Stimulated activated naive CD8-positive, alpha-beta T cell treated with anti-CD3 and anti-CD28 coated beads, Interleukin-15, Interleukin-2, amounts not matched to agents 100 ng/mL and 50 ng/mL, for 24 hours (primary cell): Measurements from ENCODE around the gene MAP3K19.
"Not testable (repeated sequence)": the region's sequence is repeated elsewhere in the genome, so short reads cannot be mapped to it uniquely, and the experiment has no call there.

ENCODE experiments used
- H3K27ac Mint-ChIP-seq: one replicate; pipeline ENCODE4 v1.8.0; 2021; ENCODE audit warnings: mild to moderate bottlenecking, mixed read lengths
- H3K27me3 Mint-ChIP-seq: one replicate; pipeline ENCODE4 v1.8.0; 2021; ENCODE audit warnings: mixed read lengths
- H3K36me3 Mint-ChIP-seq: one replicate; pipeline ENCODE4 v1.8.0; 2021; ENCODE audit warnings: low read depth, mixed read lengths
- H3K4me1 Mint-ChIP-seq: one replicate; pipeline ENCODE4 v1.8.0; 2021; ENCODE audit warnings: low read depth, mixed read lengths
- H3K4me3 Mint-ChIP-seq: one replicate; pipeline ENCODE4 v1.8.0; 2021; ENCODE audit warnings: mild to moderate bottlenecking, mixed read lengths
- H3K9me3 Mint-ChIP-seq: one replicate; pipeline ENCODE4 v1.8.0; 2021; ENCODE audit warnings: mixed read lengths

MAP3K19 gene

DNA sequence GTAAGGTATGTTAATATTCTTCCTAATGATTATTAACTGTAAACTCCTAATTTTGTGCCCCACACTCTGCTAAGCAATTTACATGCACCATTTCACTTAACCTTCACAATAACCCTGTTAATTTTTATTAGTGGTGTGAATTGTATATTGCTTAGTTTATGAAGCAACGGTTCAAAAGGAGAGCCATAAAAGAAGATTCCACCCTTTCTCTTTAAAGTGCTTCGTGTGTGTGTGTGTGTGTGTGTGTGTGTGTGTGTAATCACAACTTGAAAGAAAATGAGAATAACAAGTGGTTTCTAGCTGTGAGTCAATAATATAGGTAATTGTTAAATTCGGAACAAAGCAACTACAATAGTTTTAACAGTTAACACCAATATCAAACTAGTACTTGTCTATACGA is 68.0 kb downstream of the MAP3K19 start:
- Mint-ChIP-seq H3K4me3 (no peak overlapping the region), H3K36me3 (peaks cover 7% of the 10 kb centered on the region), H3K27ac (no peak overlapping the region), H3K4me1 (peaks cover 1% of the 10 kb centered on the region), H3K9me3 (peaks cover 13% of the 10 kb centered on the region), H3K27me3 (no peaks in the 10 kb centered on the region)

DNA sequence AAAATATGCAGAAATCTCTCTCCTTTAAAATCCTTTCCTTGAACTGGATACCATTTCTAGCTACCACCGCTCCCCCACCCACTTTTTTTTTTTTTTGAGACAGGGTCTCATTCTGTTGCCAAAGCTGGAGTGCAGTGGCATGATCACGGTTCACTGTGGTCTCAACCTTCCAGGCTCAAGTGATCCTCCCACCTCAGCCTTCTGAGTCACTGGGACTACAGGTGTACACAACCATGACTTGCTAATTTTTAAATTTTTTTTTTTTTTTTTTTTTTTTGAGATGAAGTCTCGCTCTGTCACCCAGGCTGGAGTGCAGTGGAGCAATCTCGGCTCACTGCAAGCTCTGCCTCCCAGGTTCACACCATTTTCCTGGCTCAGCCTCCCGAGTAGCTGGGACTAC is 70.1 kb downstream of the MAP3K19 start:
- not testable (repeated sequence) for H3K27me3 Mint-ChIP-seq, H3K4me3 Mint-ChIP-seq, H3K36me3 Mint-ChIP-seq, H3K27ac Mint-ChIP-seq
- H3K4me1 Mint-ChIP-seq = peaks cover 12% of the 10 kb centered on the region
- H3K9me3 Mint-ChIP-seq = peaks cover 18% of the 10 kb centered on the region

DNA sequence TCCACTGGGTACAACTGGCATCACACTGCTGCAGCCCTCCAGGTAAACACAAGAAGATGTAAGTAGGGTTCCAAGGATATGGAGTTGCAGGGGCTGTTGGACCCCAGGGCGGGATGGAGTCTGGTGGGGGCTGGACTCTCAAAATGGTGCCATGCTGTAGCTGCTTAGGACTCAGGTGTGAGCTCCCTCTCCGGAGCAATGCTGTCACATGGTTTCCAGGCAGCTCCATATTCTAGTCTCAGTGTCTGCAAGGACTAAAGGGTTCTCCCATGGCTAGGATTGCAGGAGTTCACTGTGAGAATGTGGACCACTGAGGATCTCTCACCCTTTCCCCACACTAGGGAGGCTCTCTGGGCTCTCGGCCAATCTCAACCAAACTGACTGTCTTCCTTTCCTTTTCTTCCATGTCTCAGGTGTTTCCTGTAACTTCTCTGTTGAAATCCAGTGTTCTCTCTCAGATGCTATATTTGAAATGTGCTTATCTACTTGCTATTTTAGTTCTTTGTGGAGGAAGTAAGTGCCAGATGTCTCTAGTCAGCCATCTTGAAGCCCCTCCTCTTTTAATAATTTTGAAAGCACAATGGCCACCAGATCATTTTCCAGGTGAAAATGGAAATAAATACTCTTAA is 71.1 kb downstream of the MAP3K19 start:
- H3K4me3 Mint-ChIP-seq = no peak overlapping the region
- H3K4me1 Mint-ChIP-seq = peaks cover 12% of the 10 kb centered on the region
- H3K9me3 Mint-ChIP-seq = peaks cover 23% of the 10 kb centered on the region
- no peaks in the 10 kb centered on the region for H3K27me3 Mint-ChIP-seq
- H3K36me3 Mint-ChIP-seq = peaks cover 8% of the 10 kb centered on the region
- no peak overlapping the region for H3K27ac Mint-ChIP-seq

DNA sequence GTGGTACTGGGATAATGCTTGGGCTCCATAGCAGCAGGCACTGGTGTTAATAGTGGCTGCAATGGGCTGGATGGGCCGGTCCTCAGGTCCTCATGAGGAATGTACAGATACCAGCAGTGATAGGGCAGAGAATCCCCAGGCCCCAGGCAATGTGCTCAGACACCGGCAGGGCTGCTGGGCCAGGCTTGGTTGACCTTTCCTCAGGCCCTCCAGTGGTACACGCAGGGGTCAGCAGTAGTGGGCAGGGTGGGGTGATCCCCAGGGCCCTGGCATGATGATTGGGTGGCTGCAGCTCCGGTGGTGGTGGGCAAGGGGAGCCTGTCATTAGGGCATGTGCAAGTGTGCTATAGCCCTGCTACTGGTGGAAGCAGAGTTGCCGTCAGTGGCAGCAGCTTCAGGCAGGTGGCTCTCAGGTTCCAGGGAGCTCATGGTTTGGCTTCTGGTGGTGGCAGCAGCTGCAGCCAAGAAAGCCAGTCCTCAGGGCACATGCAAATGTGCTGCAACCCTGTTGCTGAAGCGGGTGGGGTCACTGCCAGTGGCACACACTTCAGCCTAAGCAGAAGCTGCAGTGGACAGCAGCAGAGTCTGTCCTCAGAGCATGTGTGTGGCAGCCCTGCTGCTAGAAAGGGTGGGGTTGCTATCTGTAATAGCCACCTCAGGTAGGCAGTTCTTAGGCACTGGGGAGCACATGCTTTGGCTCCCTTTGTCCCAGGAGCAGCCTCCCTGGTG is 71.8 kb downstream of the MAP3K19 start:
- no peaks in the 10 kb centered on the region for H3K27me3 Mint-ChIP-seq

DNA sequence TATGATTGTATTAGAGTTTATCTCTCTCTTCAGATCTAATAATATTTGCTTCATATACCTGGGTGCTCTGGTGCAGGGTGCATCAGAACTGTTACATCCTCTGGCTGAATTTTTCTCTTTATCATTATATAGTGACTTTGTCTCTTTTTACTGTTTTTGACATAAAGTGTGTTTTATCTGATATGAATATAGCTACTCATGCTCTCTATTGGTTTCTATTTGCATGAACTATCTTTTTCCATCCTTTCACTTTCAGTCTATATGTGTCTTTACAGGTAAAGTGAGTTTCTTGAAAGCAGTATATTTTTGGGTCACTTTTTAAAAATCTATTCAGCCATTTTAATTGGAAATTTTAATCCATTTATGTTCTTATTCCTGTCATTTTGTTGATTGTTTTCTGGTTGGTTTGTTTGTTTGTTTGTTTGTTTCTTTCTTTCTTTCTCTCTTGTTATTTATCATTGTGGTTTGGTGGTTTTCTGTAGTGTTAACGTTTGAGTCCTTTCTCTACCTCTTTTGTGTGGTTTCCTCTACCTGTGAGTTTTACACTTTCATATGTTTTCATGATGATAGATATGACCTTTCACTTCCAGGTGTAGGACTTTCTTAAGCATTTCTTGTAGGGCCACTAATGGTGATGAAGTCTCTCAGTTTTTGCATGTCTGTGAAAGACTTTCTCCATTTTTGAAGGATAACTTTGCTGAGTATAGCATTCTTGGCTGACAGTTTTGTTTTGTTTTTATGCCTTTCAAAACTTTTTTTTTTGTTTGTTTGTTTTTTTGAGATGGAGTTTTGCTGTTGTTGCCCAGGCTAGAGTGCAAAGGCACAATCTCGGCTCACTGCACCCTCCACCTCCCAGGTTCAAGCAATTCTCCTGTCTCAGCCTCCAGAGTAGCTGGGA is 73.8 kb downstream of the MAP3K19 start:
- no peak overlapping the region for H3K27ac Mint-ChIP-seq
- H3K27me3 Mint-ChIP-seq = no peaks in the 10 kb centered on the region
- H3K36me3 Mint-ChIP-seq = peaks cover 8% of the 10 kb centered on the region
- peaks cover 27% of the 10 kb centered on the region for H3K9me3 Mint-ChIP-seq
- peaks cover 12% of the 10 kb centered on the region for H3K4me1 Mint-ChIP-seq
- no peak overlapping the region for H3K4me3 Mint-ChIP-seq

More for the DNA sequence above, 71.8 kb downstream of the MAP3K19 start:
- Mint-ChIP-seq H3K4me3 (no peak overlapping the region), H3K4me1 (peaks cover 12% of the 10 kb centered on the region), H3K27ac (no peak overlapping the region), H3K9me3 (peaks cover 23% of the 10 kb centered on the region), H3K36me3 (peaks cover 8% of the 10 kb centered on the region)

DNA sequence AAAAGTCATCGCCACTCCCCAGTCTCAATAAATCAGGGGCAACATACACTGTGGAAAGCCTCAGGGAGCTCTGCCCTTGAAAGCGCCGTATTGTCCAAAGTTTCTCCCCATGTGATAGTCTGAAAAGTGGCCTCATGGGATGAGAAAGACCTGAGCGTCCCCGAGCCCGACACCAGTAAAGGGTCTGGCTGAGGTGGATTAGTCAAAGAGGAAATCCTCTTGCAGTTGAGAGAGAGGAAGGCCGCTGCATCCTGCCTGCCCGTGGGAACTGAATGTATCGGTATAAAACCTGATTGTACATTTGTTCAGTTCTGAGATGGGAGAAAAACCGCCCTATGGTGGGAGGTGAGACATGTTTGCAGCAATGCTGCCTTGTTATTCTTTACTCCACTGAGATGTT is 80.1 kb downstream of the MAP3K19 start:
- not testable (repeated sequence) for H3K9me3 Mint-ChIP-seq, H3K4me1 Mint-ChIP-seq

DNA sequence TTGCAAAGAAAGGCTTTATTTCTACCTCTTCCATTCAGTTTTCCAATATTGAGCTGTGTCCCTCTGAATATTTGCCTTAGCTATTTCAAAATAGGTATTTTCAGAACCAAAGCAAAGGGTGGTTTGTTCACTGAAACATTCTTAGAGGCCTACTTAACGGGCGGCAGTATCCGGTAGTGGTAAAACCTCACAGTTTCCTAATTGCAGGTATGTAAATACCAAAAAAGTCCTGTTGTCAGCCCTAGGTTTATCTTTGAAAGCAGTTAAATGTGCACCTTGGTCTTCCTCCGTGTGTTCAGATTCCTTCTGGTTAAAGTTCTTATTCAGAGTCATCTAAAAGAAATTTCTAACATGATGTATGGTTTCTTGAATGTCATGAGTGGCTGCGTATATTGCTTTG is 89.8 kb downstream of the MAP3K19 start:
- H3K4me3 Mint-ChIP-seq = no peak overlapping the region
- H3K27me3 Mint-ChIP-seq = no peaks in the 10 kb centered on the region

More for the DNA sequence above, 80.1 kb downstream of the MAP3K19 start:
- not testable (repeated sequence) for H3K4me3 Mint-ChIP-seq, H3K27me3 Mint-ChIP-seq, H3K27ac Mint-ChIP-seq, H3K36me3 Mint-ChIP-seq

DNA sequence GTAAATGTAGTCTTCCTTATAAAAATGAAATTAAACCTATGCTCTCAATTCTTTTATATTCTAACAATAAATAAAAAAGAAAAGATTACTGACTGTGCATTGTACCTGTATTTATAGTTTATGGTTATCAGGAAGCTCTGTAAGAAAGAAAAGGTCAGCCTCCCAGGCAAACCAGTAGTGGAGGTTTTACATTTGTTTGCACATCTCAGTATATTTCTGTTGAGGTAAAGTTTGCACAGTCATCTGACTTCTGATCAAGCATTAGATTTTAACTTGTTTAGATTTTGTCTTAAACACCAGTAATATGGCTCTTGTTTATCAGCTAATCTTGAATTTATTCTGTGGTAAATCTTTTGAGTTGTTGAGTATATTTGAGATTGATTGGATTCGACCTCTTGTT is 91.5 kb downstream of the MAP3K19 start:
- H3K9me3 Mint-ChIP-seq = no peaks in the 10 kb centered on the region
- no peak overlapping the region for H3K4me3 Mint-ChIP-seq
- H3K4me1 Mint-ChIP-seq = peaks cover 5% of the 10 kb centered on the region
- no peaks in the 10 kb centered on the region for H3K27me3 Mint-ChIP-seq
- H3K36me3 Mint-ChIP-seq = peaks cover 78% of the 10 kb centered on the region
- H3K27ac Mint-ChIP-seq = no peak overlapping the region

More for the DNA sequence above, 89.8 kb downstream of the MAP3K19 start:
- Mint-ChIP-seq H3K36me3 (peaks cover 62% of the 10 kb centered on the region), H3K27ac (no peak overlapping the region), H3K9me3 (no peaks in the 10 kb centered on the region), H3K4me1 (peaks cover 5% of the 10 kb centered on the region)

DNA sequence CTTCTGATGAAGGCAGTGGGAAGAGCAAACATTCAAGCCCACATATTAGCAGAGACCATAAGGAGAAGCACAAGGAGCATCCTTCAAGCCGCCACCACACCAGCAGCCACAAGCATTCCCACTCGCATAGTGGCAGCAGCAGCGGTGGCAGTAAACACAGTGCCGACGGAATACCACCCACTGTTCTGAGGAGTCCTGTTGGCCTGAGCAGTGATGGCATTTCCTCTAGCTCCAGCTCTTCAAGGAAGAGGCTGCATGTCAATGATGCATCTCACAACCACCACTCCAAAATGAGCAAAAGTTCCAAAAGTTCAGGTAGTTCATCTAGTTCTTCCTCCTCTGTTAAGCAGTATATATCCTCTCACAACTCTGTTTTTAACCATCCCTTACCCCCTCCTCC is 93.2 kb downstream of the MAP3K19 start:
- Mint-ChIP-seq H3K27me3 (no peaks in the 10 kb centered on the region), H3K9me3 (no peaks in the 10 kb centered on the region), H3K4me3 (no peak overlapping the region), H3K27ac (no peak overlapping the region), H3K36me3 (peaks cover 87% of the 10 kb centered on the region), H3K4me1 (peaks cover 16% of the 10 kb centered on the region)

DNA sequence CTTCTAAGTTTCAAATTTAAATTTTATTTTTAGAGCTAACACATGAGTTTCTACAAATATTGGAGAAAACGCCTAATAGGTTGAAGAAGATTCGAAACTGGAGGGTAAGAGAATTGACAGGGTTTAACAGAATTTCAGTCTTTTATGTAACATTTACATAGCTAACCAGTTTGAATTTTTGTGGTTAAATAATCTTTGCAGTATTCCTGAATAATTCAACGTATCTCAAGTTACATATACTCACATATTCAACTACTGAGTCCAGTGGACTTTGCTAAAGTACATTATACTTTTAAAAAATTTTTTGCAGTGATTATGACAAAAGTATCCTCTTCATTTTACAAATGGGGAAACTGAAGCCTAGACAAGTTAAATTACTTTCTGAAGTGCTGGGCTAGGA is 94.6 kb downstream of the MAP3K19 start:
- Mint-ChIP-seq H3K9me3 (no peaks in the 10 kb centered on the region), H3K4me3 (no peak overlapping the region), H3K27ac (no peak overlapping the region), H3K36me3 (peaks cover 87% of the 10 kb centered on the region), H3K27me3 (no peaks in the 10 kb centered on the region), H3K4me1 (peaks cover 24% of the 10 kb centered on the region)

DNA sequence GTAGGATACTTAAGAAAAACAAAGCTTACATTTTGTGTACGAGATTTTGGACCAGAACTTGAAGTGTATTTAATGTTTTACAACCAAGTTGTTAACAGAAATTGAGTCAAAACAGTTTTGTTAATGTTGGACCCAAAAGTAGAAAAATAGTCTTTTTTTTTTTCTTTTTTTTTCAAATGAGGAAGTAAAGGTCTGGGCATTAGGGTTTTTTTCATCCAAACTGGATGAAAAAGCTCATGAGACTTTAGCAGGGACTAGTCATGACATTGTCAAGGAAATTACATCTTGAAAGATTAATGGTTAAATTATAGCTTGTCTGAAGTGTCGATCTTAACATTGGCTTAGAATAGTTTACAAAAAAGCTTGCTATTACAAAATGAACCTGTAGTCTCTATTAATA is 96.4 kb downstream of the MAP3K19 start:
- Mint-ChIP-seq H3K27me3 (no peaks in the 10 kb centered on the region), H3K4me1 (peaks cover 27% of the 10 kb centered on the region), H3K9me3 (no peaks in the 10 kb centered on the region), H3K27ac (no peak overlapping the region), H3K36me3 (peaks cover 83% of the 10 kb centered on the region), H3K4me3 (no peak overlapping the region)

DNA sequence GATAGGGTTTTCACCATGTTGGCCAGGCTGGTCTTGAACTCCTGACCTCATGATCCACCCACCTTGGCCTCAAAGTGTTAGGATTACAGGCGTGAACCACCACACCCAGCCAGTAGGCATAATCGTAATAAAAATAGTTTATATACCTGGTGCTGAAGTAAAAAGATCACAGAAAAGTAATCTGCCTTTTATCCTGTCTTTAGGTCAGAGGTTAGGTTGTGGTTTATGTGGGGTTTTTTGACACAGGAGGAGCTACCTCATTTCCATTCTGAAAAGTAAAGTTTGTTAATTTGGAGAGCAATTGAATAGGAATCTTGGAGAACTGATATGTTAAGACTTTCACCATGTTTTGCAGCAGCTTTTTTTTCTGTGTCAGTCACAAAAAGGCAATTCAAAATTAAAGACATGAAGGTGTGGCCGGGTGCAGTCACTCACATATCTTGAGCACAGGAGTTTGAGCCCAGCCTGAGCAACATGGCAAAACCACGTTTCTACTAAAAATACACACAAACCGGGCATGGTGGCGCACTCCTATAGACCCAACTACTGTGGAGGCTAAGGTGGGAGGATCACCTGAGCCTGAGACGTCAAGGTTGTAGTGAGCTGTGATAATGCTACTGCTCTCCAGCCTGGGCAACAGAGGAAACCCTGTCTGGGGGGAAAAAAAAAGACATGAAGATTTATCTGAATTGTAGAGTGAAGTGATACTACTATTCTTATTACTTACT is 97.1 kb downstream of the MAP3K19 start:
- H3K4me1 Mint-ChIP-seq = peaks cover 28% of the 10 kb centered on the region
- H3K36me3 Mint-ChIP-seq = peaks cover 88% of the 10 kb centered on the region
- H3K4me3 Mint-ChIP-seq = no peak overlapping the region
- H3K9me3 Mint-ChIP-seq = no peaks in the 10 kb centered on the region
- no peaks in the 10 kb centered on the region for H3K27me3 Mint-ChIP-seq
- peak overlapping the region; percentile 63 for H3K27ac Mint-ChIP-seq

DNA sequence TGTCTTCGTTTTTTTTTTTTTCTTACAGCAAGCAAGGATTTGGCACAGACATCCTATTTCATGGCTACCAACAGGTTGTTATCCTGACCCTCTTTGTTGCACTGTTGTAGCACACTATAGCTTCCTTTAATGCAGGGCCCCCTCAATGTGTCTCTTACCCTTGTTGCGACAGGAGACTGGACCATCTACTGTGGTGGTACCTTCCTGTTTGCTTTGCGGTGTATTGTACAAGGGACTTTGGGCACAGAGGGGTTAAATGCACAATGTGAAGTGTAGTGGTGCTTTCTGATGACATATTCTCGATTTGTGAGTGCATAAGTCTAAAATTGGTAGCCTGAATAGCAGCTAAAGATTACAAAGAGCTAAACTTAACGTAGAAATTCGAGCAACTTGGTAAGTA is 101.2 kb downstream of the MAP3K19 start:
- H3K36me3 Mint-ChIP-seq = peaks cover 81% of the 10 kb centered on the region
- peak overlapping the region; percentile 22 for H3K27ac Mint-ChIP-seq
- H3K4me3 Mint-ChIP-seq = no peak overlapping the region
- H3K27me3 Mint-ChIP-seq = no peaks in the 10 kb centered on the region
- no peaks in the 10 kb centered on the region for H3K9me3 Mint-ChIP-seq
- H3K4me1 Mint-ChIP-seq = peaks cover 47% of the 10 kb centered on the region

DNA sequence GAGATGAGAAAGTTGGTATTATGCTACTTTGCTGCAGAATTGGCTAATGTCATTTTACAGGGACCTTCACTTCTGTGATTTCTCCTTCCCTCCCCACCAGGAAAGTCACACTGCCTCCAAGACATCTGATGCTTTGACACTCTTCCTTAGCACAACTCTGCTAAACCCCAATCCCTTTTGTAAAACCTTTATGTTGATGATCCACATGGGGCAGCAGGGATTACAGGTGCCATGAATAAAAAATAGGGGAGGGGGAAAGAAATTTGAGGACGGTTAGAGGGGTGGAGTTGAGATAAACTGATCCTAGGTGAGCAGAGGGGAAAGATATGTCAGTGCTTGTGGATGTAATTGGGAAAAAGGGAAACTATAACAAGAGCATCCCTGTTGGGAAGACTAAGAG is 102.3 kb downstream of the MAP3K19 start:
- H3K27ac Mint-ChIP-seq = no peak overlapping the region
- no peak overlapping the region for H3K4me3 Mint-ChIP-seq
- peaks cover 78% of the 10 kb centered on the region for H3K36me3 Mint-ChIP-seq

More for the DNA sequence above, 102.3 kb downstream of the MAP3K19 start:
- peaks cover 49% of the 10 kb centered on the region for H3K4me1 Mint-ChIP-seq
- no peaks in the 10 kb centered on the region for H3K9me3 Mint-ChIP-seq
- H3K27me3 Mint-ChIP-seq = no peaks in the 10 kb centered on the region
